T1000 (cell line): Measurements from ENCODE around the gene ABHD14A.

Source experiments
- DNase-seq: peaks from one replicate; lab custom pipeline; 2025; ENCODE audit warnings: mixed read lengths; lab: John Stamatoyannopoulos, UW

The ABHD14A gene

GRCh38 chr3:51957520-51958205 lies 17.2 kb upstream of the ABHD14A start:
- DNase-seq: no peak

DNA sequence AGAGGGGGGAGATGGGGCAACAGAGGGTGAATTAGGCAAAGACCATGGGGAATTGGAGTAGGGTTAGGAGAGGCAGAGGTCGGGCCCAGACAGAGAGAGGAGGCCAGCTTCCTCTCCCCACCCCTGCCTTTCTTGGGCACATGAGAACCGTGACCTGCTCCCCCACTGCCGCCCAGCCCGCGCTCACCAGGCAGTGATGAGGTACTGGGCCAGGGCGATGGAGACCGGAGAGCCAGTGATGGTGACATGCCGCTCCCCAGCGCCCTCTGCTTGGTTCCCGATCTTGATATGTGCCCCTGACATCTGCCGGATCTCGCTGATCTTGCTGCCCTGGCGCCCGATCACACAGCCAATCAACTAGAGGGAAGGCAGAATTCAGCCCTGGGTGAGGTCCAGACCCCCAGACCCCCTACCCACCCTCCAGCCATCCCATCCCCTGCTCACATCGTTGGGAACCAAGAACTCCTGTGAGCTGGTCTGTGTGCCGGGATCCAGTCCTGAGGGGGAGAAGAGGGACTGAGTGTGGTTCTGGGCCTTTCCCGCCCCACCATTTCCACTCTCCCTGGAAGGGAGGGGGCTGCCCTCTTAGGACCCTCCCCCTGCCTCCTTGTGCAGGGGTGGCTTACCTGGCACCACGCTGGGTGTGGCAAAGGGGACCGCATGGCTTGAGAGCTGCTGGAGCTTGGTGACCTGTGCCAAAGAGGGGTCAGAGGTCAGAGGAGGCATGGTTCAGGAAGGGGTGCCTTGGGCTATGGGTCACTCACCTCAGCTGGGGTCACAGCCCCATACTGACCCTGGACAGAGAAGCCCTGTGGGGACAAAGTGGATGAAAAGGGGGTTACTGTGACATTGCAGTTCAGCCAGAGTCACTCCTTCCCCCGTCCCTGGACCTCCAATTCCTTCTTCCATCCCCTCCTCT lies 16.0 kb upstream of the ABHD14A start:
- DNase-seq: no peak

DNA sequence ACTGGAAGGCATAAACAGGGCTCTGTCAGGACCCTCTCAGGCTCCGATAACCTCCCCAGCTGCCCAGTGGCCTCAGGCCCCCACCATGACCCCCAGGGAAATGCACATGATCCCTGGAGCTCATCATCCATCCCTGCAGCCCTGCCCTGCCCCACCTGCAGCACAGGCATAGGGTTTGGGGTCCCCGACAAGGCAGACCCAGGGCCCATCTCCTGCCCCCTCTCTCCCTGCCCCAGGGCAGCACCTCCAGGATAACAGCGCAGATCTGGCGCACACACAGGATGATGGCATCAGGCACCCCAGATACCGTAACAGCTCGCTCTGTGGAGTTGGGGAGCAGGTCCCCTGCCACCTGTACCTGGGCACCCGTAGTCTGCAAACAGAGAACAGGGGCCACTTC lies 15.2 kb upstream of the ABHD14A start:
- no peak for DNase-seq

- DNase-seq: no peak
Measured at GRCh38 chr3:51960386-51960785, 14.5 kb upstream of the ABHD14A start.

DNA sequence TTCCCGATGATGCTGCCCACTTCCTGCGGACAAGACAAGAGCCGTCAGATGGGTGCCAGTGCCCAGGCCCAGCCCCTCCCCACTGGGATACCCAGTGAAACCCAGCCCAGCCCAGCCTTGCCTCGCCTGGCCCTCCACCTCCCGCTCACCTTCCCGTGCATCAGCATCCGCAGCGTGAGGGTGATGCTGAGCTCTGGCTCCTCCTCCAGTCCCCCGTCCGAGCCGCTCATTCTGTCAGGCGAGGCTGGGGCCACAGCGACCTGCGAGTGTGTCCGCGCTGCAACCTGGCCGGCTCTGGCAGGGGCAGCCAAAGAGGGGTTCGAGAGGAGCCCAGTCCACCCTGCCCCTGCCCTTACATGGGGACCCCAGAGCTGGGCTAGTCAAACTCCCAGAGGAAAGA lies 13.9 kb upstream of the ABHD14A start:
- no peak for DNase-seq

DNA sequence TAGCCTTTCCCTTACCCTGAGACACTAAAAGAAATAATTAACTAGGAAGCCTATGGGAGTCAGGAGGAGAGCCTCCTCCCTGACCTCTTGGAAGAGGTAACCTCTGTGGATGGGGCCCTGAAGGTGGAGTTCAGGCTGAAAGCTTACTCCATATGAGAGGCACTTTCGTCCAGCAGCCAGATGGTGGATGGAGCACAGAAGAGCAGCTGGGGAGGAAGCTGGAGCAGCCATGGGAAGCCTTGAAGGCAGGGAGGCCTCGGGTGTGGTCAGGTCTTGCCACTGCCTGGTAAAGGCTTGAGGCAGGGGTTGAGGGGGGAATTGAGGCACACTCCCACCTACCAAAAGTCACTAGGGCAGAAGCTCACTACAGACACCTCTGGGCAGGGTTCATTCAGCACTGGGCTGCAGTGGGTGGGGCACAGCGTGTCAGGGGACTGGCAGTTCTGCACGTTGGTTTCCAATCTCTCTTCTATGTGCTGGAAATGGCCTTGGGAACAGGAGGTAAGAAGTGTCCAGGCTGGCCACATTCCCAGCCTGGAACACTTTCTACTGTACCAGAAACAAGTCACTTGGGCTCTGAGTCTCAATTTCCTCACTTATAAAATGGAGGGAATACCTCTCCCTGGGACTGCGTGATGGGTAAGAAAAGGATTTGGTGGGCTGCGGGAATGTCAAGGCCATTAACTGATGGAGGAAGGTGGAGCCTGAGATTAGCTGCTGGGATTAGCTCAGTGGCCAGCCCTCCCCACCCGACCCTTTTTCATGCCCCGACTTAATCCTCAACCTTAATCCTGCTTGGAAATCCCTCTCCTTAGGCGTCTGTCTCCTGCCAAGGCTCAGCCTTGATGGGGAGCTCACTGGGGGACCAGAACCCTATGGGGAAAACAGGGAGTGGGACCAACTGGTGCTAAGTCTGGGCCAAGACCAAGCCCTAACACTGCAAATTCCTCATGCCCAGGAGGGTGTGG lies 13.0 kb upstream of the ABHD14A start:
- DNase-seq: no peak

DNA sequence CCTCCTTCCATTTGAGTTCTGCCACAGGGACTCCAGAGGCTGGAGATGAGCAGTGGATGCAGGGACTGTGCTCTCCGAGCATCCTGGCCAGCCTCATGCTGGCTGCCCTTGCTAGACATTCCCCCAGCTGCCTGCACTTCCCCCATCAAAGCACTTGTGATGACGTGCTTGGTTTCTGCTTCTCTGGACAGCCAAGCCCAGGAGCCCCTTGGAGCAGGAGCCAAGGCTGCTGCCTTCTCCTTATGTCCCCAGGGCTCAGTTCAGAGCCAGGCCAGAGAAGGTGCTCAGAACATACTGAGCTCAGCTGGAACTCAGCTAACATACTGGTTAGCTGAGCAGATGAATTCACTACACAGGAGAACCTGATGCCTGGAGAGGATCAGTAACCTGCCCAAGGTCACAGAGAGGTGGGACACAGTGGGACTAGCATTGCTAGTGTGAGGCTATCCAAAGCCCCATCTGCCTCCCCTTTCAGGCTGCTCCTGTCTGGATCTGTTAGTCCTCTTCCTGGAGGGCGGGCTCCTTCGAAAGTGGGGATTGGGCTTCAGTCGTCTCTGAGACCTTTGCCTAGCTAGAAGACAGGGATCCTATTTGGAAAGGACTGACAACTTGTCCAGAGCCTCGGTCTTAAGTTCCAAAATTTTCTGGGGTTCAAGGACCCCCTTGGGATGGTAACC lies 11.9 kb upstream of the ABHD14A start:
- no peak for DNase-seq

DNA sequence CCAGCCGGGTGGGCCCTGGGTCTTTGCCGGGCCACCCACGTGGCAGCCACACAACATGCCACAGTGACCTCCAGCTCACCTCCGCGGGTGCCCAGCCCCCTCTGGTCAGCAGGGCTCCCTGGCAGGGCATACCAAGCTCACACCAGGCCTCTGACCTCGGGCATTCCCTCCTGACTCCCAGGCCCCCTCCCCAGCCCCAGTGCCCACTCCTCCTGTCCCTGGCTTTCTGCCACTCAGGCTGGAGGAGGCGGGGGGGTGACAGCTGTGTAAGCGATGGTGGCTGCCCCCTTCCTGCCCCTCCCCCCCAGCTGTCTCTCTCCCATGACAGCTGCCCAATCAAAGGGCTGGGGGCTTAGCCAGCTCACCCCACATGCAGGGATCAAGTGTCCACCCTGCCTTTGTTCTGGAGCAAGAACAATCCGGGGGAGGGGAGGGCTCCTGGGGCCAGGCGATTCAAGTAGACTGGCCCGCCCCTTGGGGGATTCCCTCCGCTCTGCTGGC lies 10.9 kb upstream of the ABHD14A start:
- DNase-seq: no peak

- DNase-seq: no peak
Measured at GRCh38 chr3:51964521-51964920, 10.3 kb upstream of the ABHD14A start.

- no peak for DNase-seq
Measured at GRCh38 chr3:51966016-51966415, 8.8 kb upstream of the ABHD14A start.

- DNase-seq: no peak
Measured at GRCh38 chr3:51966486-51966885, 8.4 kb upstream of the ABHD14A start.

DNA sequence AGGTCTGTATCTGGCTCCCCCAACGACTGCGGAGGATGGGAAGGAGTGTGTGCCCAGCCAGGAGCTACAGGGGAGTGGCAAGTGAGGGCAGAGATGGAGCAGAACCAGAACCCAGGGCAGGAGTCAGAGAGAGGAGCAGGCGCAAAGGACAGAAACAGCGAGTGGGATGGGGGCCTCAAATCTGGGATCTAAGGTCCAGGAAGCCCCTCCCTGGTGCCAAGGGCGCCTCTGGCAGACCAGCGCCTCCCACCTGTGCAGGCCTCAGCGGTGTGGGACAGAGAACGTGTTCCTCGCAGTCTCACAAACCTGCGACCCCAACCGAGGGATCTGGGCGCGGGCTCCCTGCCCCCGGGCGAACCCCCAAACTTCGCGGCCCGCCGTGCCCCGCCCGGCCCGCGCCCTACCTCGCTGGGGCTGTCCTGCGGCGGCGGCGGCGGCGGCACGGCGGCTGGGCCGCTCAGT lies 7.9 kb upstream of the ABHD14A start:
- no peak for DNase-seq

GRCh38 chr3:51967384-51968169 lies 7.3 kb upstream of the ABHD14A start, which contains the start of gene PCBP4:
PCBP4 (minus strand) TSS chr3:51967454; CDS start chr3:51961240, 6,214 bp downstream.
- DNase-seq: no peak

GRCh38 chr3:51968170-51968775 lies 6.6 kb upstream of the ABHD14A start:
- DNase-seq: no peak

DNA sequence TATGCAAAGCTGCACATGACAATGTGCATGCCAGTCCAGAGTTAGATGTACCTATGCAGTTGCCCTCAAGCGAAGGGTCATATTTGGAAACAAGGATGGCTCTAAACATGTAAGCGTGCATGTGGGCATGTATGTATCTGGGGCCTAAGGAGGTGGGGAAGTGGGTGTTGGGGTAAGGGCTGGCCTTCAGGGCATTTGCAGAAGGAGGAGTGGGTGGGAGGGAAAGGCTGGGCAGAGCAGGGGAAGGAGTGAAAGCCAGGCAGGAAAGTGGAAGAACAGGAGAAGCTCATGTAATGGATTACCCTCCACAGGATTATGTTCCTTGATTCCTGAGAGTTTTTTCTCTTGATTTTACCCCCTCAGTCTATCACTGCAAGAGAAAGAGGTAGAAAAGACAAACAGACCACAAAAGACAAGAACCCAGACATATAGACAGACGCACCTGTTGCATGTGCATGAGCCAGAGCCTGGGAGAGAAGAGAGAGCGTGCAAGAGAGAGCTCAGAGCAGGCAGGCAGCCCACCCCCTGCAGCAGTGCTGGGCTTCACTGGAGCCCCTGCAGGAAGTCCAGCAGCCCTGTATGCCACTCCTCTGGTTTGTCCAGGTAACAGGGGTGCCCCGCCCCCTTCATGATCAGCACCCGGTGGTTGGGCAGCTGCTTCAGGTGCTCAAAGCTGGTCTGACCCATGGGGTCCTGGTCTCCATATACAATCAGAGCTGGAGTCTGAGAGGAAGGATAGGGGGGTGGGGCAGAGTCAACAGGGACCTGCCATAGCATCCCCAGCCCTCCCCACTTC lies 5.8 kb upstream of the ABHD14A start:
- DNase-seq: no peak

- no peak for DNase-seq
Measured at GRCh38 chr3:51969841-51970240, 5.0 kb upstream of the ABHD14A start.

- DNase-seq: no peak
Measured at GRCh38 chr3:51970606-51971300, 4.1 kb upstream of the ABHD14A start.

GRCh38 chr3:51971350-51971749 lies 3.5 kb upstream of the ABHD14A start:
- DNase-seq: no peak
